Activated B cell treated with CpG ODN at 0.5 μM for 24 hours (primary cell): ENCODE results near the gene DAD1. TPM values are rescaled to one million over a fixed set of nuclear protein-coding genes. Genes with fewer than 3 reads are reported as not detected.
"Not testable (repeated sequence)": the region's sequence is repeated elsewhere in the genome, so short reads cannot be mapped to it uniquely, and the experiment has no call there.

Experiments used
- ATAC-seq: fragments of 200-7000 bp; cut with Tn5 transposase; one replicate; pipeline ENCODE4 v1.10.0; 2021; ENCODE audit warnings: low read depth, mild to moderate bottlenecking, moderate library complexity
- CTCF ChIA-PET: fragments of 350-600 bp; sonication (Branson Sonifier 250); formaldehyde crosslinking; loops from one replicate; lab custom pipeline; 2021; ENCODE audit warnings: antibody characterized with exemption; lab: Charles Lee
- POLR2A ChIA-PET: fragments of 350-600 bp; sonication (Branson Sonifier 250); formaldehyde crosslinking; loops from one replicate; lab custom pipeline; 2021; ENCODE audit warnings: antibody characterized with exemption; lab: Charles Lee
- DNase-seq: peaks from one replicate; pipeline ENCODE4 v3.0.0; 2022
- H3K27ac Mint-ChIP-seq: one replicate; pipeline ENCODE4 v1.8.0; 2020; ENCODE audit warnings: mixed read lengths
- H3K27me3 Mint-ChIP-seq: one replicate; pipeline ENCODE4 v1.8.0; 2021; ENCODE audit warnings: mixed read lengths
- H3K36me3 Mint-ChIP-seq: one replicate; pipeline ENCODE4 v1.8.0; 2021; ENCODE audit warnings: low read depth, mixed read lengths
- H3K4me1 Mint-ChIP-seq: one replicate; pipeline ENCODE4 v1.8.0; 2021; ENCODE audit warnings: mixed read lengths
- H3K4me3 Mint-ChIP-seq: one replicate; pipeline ENCODE4 v1.8.0; 2020; ENCODE audit warnings: mild to moderate bottlenecking, mixed read lengths
- H3K9me3 Mint-ChIP-seq: one replicate; pipeline ENCODE4 v1.8.0; 2020; ENCODE audit warnings: mixed read lengths
- intact Hi-C: fragments of 100-400 bp; cut with micrococcal nuclease; formaldehyde crosslinking; loops from one replicate; pipeline ENCODE4 v1.15.1; 2024
- total RNA-seq: library from RNA; stranded (reverse); gene quantifications from 2 replicates; pipeline ENCODE4 v1.2.3, GENCODE V29; 2022
- TF ChIP-seq, protein P1 (sequence below): fragments of 200-600 bp; IDR thresholded peaks from one replicate; pipeline ENCODE4 v1.8.0; 2022; ENCODE audit warnings: antibody characterized with exemption, mild to moderate bottlenecking

DAD1 gene
- total RNA-seq: 123 and 139 TPM in 2 replicates

DNA sequence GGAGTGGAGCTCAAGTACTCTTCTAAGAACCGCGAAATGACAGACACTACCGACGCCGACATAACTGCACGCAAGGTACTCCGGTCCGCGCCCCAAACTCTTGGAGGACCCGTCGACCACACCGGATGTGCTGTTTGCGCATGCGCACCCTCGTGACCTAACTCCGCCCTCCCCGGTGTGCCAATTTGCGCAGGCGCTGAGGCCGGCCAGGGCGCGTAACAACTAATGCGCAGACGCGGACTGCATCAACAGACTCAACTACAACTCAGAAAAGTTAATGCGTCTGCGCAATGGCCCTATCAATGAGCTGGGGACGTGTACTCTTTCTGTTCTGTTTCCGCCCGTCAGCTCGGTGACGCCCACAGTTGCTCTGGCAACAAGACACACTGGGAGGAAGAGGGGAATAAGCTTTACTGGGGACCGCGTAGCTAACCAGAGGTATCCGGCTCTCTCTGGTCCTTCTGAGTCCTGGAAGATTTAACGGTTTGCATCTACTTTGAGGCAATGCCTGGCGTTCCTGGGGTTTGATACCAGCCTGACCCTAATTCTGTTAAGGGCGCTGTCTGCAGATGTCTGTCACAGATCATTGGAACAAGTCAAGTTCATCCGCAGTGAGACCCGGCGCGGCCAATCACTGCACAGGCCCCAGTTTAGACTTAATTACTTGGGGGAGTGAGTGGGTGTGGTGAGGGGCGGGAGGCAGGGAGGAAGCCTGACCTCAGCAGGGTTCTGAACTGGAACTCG lies at the start of gene DAD1:
Gene DAD1, minus strand, starts transcription at position 129 of the 744 bp plus-strand sequence. Its CDS starts 67 bp downstream, at position 62.
- ATAC-seq: peak; percentile 88
- H3K27ac Mint-ChIP-seq: peak within 1 kb of the TSS; percentile 100
- peak; percentile 99 for DNase-seq
- H3K9me3 Mint-ChIP-seq: no peaks in the 10 kb centered on the region
- TF ChIP-seq, protein P1, sequence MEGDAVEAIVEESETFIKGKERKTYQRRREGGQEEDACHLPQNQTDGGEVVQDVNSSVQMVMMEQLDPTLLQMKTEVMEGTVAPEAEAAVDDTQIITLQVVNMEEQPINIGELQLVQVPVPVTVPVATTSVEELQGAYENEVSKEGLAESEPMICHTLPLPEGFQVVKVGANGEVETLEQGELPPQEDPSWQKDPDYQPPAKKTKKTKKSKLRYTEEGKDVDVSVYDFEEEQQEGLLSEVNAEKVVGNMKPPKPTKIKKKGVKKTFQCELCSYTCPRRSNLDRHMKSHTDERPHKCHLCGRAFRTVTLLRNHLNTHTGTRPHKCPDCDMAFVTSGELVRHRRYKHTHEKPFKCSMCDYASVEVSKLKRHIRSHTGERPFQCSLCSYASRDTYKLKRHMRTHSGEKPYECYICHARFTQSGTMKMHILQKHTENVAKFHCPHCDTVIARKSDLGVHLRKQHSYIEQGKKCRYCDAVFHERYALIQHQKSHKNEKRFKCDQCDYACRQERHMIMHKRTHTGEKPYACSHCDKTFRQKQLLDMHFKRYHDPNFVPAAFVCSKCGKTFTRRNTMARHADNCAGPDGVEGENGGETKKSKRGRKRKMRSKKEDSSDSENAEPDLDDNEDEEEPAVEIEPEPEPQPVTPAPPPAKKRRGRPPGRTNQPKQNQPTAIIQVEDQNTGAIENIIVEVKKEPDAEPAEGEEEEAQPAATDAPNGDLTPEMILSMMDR: no peak
- intact Hi-C loops: loop anchor here (1.0 to 10.0 kb wide), 13 partner anchors 9 to 1284 kb away; partner anchors contain the start of genes ABHD4, ACIN1, C14orf119 and LRP10
- peaks cover 32% of the 10 kb centered on the region for H3K36me3 Mint-ChIP-seq
- H3K4me3 Mint-ChIP-seq: peak within 1 kb of the TSS; percentile 99
- H3K27me3 Mint-ChIP-seq: peaks cover 2% of the 10 kb centered on the region
- ChIA-PET POLR2A (interaction anchor here (0.7 to 2.9 kb wide), 26 partner anchors 9 to 732 kb away, joined by 3 to 40 read pairs (median 5); partner anchors contain the start of genes ABHD4, ACIN1, C14orf119 and LRP10), CTCF (interaction anchor here (0.6 to 5.0 kb wide), 10 partner anchors 9 to 329 kb away, joined by 3 to 41 read pairs (median 4); partner anchors contain the start of genes ABHD4 and RBM23)
- H3K4me1 Mint-ChIP-seq: peaks cover 57% of the 10 kb centered on the region

DNA sequence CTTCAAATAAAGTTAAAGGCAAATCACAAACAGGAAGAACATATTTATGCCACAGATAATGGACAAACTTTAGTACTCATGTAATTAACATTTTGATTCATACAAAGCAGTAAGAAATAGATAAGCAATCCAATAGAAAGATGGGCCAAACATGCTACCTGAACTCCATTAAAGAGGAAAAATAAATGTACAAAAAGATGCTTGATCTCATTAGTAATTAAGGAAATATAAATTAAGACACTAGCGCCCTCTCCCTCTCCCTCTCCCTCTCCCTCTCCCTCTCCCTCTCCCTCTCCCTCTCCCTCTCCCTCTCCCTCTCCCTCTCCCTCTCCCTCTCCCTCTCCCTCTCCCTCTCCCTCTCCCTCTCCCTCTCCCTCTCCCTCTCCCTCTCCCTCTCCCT lies 47.0 kb upstream of the DAD1 start:
- H3K36me3 Mint-ChIP-seq, CTCF ChIA-PET, ATAC-seq, DNase-seq, intact Hi-C loops, H3K4me1 Mint-ChIP-seq, H3K27ac Mint-ChIP-seq, H3K27me3 Mint-ChIP-seq, H3K9me3 Mint-ChIP-seq, H3K4me3 Mint-ChIP-seq: not testable (repeated sequence)
- POLR2A ChIA-PET: interaction anchor here (0.6 kb wide), 1 partner anchor 15 kb away, joined by 4 read pairs; no protein-coding TSS in a partner anchor

DNA sequence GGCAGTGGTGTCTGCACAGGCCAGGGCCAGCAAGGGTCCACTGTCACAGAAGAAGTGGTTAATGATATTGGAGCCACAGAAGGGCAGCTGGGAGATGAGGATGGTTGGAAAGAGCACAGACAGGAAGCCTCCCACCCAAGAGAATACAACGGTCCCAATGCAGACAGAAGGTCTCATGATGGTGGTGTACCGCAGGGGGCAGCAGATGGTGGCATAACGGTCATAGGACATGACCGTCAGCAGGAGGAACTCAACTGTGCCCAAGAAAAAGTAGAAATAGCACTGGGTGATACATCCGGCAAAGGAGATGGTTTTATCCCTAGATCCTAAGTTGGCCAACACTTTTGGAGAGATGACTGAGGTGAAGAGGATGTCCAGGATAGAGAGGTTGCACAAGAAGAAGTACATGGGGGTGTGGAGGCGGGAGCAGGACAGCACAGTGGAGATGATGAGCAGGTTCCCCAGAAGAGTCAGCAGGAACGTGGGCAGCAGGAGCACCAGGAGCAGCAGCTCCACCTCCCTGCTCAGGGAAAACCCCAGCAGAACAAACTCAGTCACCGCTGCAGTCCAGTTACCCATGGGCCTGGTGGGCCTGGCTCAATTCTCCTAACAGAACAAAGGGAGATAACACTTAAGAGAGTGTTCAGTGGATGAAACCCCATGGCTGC lies 45.3 kb upstream of the DAD1 start:
- no peaks in the 10 kb centered on the region for H3K4me1 Mint-ChIP-seq
- POLR2A ChIA-PET: no interaction called here

DNA sequence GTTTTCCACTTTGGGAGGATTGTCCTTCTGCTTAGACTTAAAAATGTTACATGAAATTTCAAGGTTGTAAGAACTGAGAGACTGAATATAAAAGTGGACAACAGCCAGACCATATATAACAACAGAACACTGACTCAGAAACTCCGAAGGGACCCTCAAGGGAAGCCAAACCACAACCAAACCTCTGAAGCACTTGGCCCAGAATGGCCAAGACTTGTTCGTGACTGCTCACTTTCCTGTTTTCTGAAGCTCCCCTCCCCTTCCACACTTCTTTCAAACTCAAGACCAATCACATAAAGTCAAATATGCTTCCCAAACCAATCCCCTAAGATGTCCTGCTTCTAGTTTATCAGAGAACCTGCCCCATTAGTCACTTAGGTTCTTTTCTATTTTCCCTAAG lies 41.5 kb upstream of the DAD1 start:
- Mint-ChIP-seq H3K4me1 (no peaks in the 10 kb centered on the region), H3K27me3 (peaks cover 9% of the 10 kb centered on the region), H3K36me3 (peaks cover 2% of the 10 kb centered on the region), H3K27ac (no peak overlapping the region), H3K4me3 (no peak overlapping the region), H3K9me3 (peaks cover 14% of the 10 kb centered on the region)
- TF ChIP-seq, protein P1: no peak
- intact Hi-C loops: no loop called here
- DNase-seq (no peak), ATAC-seq (no peak)
- POLR2A ChIA-PET: no interaction called here
- CTCF ChIA-PET: no interaction called here

More for the DNA sequence above, 45.3 kb upstream of the DAD1 start:
- Mint-ChIP-seq H3K9me3 (peaks cover 14% of the 10 kb centered on the region), H3K27me3 (peaks cover 5% of the 10 kb centered on the region), H3K4me3 (no peak overlapping the region), H3K36me3 (peaks cover 2% of the 10 kb centered on the region), H3K27ac (no peak overlapping the region)
- CTCF ChIA-PET: no interaction called here
- intact Hi-C loops: no loop called here
- TF ChIP-seq, protein P1: no peak
- DNase-seq (no peak), ATAC-seq (no peak)

DNA sequence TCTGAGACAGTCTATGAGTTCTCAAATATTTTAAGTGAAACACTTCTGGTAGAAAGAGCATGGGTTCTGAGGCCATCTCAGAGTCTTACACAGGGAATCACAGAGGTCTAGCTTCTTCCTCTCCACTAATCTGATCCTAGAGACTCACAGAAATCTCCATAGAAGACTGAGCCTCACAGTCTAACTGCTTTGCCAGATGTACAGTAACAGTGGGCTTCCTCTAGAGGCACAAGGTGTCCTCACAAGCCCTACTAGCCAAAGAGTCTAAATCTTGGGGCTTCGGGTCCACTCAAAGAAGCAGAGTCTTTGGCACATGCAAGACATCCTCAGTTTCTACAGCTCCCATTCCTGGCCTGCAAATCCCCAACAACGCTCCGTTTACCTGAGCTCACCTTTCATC lies 41.0 kb upstream of the DAD1 start:
- ATAC-seq (no peak), DNase-seq (no peak)
- Mint-ChIP-seq H3K27ac (no peak overlapping the region), H3K36me3 (peaks cover 2% of the 10 kb centered on the region), H3K4me3 (no peak overlapping the region), H3K27me3 (peaks cover 9% of the 10 kb centered on the region), H3K4me1 (no peaks in the 10 kb centered on the region), H3K9me3 (peaks cover 14% of the 10 kb centered on the region)
- intact Hi-C loops: no loop called here
- TF ChIP-seq, protein P1: no peak
- ChIA-PET CTCF (no interaction called here), POLR2A (no interaction called here)
